ENCODE measurements around the gene HPSE.

DNA sequence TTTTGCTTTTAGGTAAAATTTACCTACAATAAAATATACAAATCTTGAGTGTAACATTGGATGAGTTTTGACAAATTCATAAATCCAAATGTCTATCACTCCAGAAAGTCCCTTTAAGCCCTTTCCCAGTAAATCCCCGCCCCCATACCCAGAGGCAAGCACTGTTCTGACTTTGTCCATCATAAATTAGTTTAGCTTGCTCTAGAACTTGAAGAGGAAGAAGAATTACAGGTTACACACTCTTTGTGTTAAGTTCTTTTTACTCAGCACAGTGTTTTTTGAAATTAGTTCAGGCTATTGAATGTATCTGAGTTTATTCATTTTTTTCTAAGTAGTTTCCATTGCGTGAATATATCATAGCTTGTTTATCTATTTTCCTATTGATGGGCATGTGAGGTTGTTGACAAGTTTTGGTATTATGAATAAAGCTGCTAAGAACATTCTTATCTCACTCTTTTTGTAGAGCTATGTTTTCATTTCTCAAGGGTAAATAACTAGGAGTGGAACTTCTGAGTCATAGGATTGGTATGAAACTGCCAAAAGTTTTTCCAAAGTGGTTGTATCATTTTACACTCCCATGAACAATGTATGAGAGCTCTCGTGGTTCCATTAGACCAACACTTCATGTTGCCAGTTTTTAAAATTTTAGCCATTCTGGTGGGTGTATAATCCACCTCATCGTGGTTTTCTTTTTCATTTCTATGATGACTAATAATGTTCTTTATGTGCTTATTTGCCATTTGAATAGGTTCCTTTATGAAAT, 22.4 kb upstream of the HPSE start:
- TF ChIP-seq, protein P1, sequence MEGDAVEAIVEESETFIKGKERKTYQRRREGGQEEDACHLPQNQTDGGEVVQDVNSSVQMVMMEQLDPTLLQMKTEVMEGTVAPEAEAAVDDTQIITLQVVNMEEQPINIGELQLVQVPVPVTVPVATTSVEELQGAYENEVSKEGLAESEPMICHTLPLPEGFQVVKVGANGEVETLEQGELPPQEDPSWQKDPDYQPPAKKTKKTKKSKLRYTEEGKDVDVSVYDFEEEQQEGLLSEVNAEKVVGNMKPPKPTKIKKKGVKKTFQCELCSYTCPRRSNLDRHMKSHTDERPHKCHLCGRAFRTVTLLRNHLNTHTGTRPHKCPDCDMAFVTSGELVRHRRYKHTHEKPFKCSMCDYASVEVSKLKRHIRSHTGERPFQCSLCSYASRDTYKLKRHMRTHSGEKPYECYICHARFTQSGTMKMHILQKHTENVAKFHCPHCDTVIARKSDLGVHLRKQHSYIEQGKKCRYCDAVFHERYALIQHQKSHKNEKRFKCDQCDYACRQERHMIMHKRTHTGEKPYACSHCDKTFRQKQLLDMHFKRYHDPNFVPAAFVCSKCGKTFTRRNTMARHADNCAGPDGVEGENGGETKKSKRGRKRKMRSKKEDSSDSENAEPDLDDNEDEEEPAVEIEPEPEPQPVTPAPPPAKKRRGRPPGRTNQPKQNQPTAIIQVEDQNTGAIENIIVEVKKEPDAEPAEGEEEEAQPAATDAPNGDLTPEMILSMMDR (IDR thresholded peaks at IDR 0.05; ENCODE audit: low read depth, low read length): no peak
- no peak for TF ChIP-seq EZH2phosphoT487 (IDR thresholded peaks at IDR 0.05; ENCODE audit: low read depth)

Measured in OCI-LY3 (cell line).